Fibroblast of lung (primary cell): ENCODE data around the gene SPDYA.
"Not testable (repeated sequence)": the region's sequence is repeated elsewhere in the genome, so short reads cannot be mapped to it uniquely, and the experiment has no call there.

ENCODE experiments used
- EZH2 ChIP-seq: IDR thresholded peaks from 2 replicates; pipeline ENCODE4 v1.5.1; 2012; ENCODE audit warnings: low read length, control low read depth, mild to moderate bottlenecking; ENCODE audit errors: missing control alignments
- TF ChIP-seq, protein P1 (sequence below), 2 donors: IDR thresholded peaks in 1 of 2; conservative IDR thresholded peaks in 1 of 2; 1 replicate in 1 of 2; 2 replicates in 1 of 2; pipeline ENCODE4 v1.5.1; 2011 to 2012; ENCODE audit warnings: low read length in 2 of 2, control low read depth in 1 of 2, inconsistent platforms in 1 of 2, low read depth in 1 of 2, mild to moderate bottlenecking in 1 of 2

DNA sequence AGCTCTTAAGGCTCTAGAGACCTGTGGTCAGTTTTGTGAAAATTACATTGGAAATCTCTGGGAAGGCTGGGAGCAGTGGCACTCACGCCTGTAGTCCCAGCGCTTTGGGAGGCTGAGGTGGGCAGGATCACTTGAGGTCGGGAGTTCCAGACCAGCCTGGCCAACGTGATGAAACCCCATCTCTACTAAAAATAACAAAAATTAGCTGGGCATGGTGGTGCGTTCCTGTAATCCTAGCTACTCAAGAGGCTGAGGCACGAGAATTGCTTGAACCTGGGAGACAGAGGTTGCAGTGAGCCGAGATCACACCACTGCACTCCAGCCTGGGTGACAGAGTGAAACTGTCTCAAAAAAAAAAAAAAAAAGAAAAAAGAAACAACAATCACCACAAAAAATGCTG is 26.1 kb upstream of the SPDYA start:
- TF ChIP-seq EZH2, result not testable (repeated sequence)
- TF ChIP-seq, protein P1, sequence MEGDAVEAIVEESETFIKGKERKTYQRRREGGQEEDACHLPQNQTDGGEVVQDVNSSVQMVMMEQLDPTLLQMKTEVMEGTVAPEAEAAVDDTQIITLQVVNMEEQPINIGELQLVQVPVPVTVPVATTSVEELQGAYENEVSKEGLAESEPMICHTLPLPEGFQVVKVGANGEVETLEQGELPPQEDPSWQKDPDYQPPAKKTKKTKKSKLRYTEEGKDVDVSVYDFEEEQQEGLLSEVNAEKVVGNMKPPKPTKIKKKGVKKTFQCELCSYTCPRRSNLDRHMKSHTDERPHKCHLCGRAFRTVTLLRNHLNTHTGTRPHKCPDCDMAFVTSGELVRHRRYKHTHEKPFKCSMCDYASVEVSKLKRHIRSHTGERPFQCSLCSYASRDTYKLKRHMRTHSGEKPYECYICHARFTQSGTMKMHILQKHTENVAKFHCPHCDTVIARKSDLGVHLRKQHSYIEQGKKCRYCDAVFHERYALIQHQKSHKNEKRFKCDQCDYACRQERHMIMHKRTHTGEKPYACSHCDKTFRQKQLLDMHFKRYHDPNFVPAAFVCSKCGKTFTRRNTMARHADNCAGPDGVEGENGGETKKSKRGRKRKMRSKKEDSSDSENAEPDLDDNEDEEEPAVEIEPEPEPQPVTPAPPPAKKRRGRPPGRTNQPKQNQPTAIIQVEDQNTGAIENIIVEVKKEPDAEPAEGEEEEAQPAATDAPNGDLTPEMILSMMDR (conservative IDR thresholded peaks at IDR 0.05 in 1 of 2, IDR thresholded peaks at IDR 0.05 in 1 of 2; ENCODE audit: low read depth in 1 of 2, low read length in 2 of 2), result not testable (repeated sequence)
